ENCODE measurements around the gene ZFC3H1. TPM values are rescaled to one million over a fixed set of nuclear protein-coding genes. Genes with fewer than 3 reads are reported as not detected.

ZFC3H1 gene
- total RNA-seq, 1 experiment from 2014 or later = 24.4 TPM

- H2AK5ac ChIP-seq (ENCODE audit: insufficient read length, low read length) = no peak overlapping the region
- H2BK5ac ChIP-seq (ENCODE audit: insufficient read length, low read length) = no peak overlapping the region
- no peaks in the 10 kb centered on the region for H4K20me1 ChIP-seq (ENCODE audit: control insufficient read depth, insufficient read depth, insufficient read length)
- no peaks in the 10 kb centered on the region for H3K23me2 ChIP-seq (ENCODE audit: insufficient read length, low read depth, low read length, poor library complexity, severe bottlenecking)
- H3K4ac ChIP-seq (ENCODE audit: low read depth, low read length) = no peak overlapping the region
- WGBS (ENCODE audit: extremely low coverage, insufficient read length, low lambda C conversion rate) = no CpG with 5 or more reads among the region's 2 CpGs
- no peak overlapping the region for H2BK120ac ChIP-seq (ENCODE audit: low read depth, low read length, poor library complexity, severe bottlenecking)
- no peak overlapping the region for H4K5ac ChIP-seq (ENCODE audit: insufficient read length, low read depth, low read length)
- H3K79me2 ChIP-seq (ENCODE audit: insufficient read depth, low read length) = no peaks in the 10 kb centered on the region
- no peak overlapping the region for H3K4me3 Mint-ChIP-seq
- H3K27me3 Mint-ChIP-seq (ENCODE audit: low read depth) = no peaks in the 10 kb centered on the region
- H3K36me3 Mint-ChIP-seq (ENCODE audit: insufficient read depth in 1 of 3, low read depth in 3 of 3) = no peaks in the 10 kb centered on the region
- H3K9ac ChIP-seq (ENCODE audit: extremely low read depth, insufficient read length, low read length) = no peak overlapping the region
- H4K8ac ChIP-seq (replicated peaks; ENCODE audit: insufficient read length, low read depth, low read length) = no peak overlapping the region
- H3K23ac ChIP-seq (ENCODE audit: insufficient read length, low read depth, low read length) = no peak overlapping the region
- no peak overlapping the region for H3K56ac ChIP-seq (ENCODE audit: insufficient read length, low read depth, low read length)
- no peaks in the 10 kb centered on the region for H3K27me3 ChIP-seq (ENCODE audit: insufficient read depth, low read length)
- no peak overlapping the region for H3T11ph ChIP-seq (ENCODE audit: low read length)
- no peaks in the 10 kb centered on the region; the same call in 1 of the 2 replicates for H3K4me1 ChIP-seq (ENCODE audit: insufficient read depth, low read length)
- H2BK12ac ChIP-seq (ENCODE audit: insufficient read length, low read depth, low read length) = no peak overlapping the region
- no peaks in the 10 kb centered on the region for H3K9me3 ChIP-seq (ENCODE audit: control insufficient read depth, low read depth, low read length)
- no peaks in the 10 kb centered on the region for H3K79me1 ChIP-seq (ENCODE audit: insufficient read depth, low read depth, low read length, poor library complexity, severe bottlenecking)
- H2BK15ac ChIP-seq (ENCODE audit: low read depth, low read length) = no peak overlapping the region
- no peak overlapping the region for H4K91ac ChIP-seq (ENCODE audit: insufficient read length, low read depth, low read length)
- no peak overlapping the region for H3K18ac ChIP-seq (ENCODE audit: insufficient read length, low read depth, low read length)
- H3K14ac ChIP-seq (ENCODE audit: insufficient read depth, low read length) = no peak overlapping the region
- TF ChIP-seq CTCF (conservative IDR thresholded peaks at IDR 0.05) = no peak
- no peak overlapping the region for H2BK20ac ChIP-seq (ENCODE audit: low read depth, low read length, poor library complexity, severe bottlenecking)
- H3K9me3 Mint-ChIP-seq = no peaks in the 10 kb centered on the region
- no peak overlapping the region for H3K27ac Mint-ChIP-seq
- H3K27ac ChIP-seq (ENCODE audit: insufficient read length, low read depth, low read length) = no peak overlapping the region
- no peak overlapping the region for H3K4me2 ChIP-seq (ENCODE audit: insufficient read depth, insufficient read length, low read length)
- no peak overlapping the region for H2AFZ ChIP-seq (ENCODE audit: low read length)
- H3K4me1 Mint-ChIP-seq = peaks cover 10 to 20% of the 10 kb centered on the region in 2 experiments
- no peak for DNase-seq
These were observed 97.0 kb downstream of the ZFC3H1 start for GRCh38 chr12:71566655-71567054.
